Activated CD4-positive, alpha-beta T cell treated with anti-CD3 and anti-CD28 coated beads, Interleukin-2, amount 50 U/mL, for 24 hours (primary cell): Measurements from ENCODE around the gene FBRS.

Experiments
- DNase-seq, 2 donors: peaks; one replicate each; pipeline ENCODE4 v3.0.0-alpha.2; 2020; ENCODE audit warnings: low read depth in 1 of 2, low spot score in 1 of 2

Gene FBRS

DNA sequence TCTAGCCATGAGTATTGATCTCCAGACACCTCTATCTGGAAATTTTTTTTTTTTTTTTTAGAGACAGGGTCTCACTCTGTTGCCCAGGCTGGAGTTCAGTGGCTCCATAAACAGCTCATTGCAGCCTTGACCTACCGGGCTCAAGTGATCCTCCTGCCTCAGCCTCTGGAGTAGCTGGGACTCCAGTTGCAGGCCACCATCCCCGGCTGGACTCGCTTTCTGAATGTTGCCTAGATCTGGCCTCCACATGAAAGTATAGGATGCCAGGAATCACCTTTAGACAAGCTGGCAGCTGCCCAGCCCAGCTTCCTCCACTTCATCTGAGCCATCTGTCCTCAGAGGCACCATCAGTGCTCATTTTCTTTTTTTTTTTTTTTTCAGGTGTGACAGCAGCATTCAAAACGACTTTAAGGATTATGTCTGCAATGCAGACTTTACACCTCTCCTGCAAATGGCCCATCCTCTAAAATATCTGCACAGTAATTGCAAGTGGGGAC is 13.8 kb upstream of the FBRS start:
- no peak for DNase-seq

DNA sequence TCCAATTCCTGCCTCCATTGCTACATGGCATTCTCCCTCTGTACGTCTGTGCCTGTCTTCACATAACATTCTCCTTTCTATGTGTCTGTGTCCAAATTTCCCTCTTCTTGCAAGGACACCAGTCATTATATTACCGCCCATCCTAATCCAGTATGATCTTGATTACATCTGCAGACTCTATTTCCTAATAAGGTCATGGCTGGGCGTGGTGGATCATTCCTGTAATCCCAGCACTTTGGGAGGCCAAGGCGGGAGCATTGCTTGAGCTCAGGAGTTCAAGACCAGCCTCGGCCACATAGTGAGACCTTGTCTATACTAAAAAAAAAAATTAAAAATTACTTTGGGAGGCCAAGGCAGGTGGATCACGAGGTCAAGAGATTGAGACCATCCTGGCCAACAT is 12.5 kb upstream of the FBRS start:
- DNase-seq, result no peak

DNA sequence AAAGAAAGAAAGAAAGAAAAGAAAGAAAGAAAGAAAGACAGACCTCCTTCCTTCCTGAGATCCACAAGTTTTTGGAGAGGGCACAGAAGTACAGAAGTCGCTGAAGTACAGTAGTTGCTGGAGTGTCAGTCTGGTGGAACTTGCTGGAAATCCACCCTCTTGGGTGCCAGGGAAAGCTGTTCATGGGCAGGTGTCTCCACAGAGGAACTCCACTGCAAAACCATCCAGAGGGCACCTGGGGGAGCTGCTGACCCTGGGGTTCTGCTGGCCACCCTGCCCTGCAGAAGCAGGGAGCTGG is 11.0 kb upstream of the FBRS start:
- DNase-seq, result no peak

GRCh38 chr16:30649725-30650368 is 8.4 kb upstream of the FBRS start:
- no peak for DNase-seq

- DNase-seq, result peak; percentile 95 to 99
These were observed 7.7 kb upstream of the FBRS start, which contains the start of gene PRR14 for GRCh38 chr16:30650369-30651123. Gene PRR14 (plus strand): TSS chr16:30650960. CDS start chr16:30651646, 686 bp downstream.

DNA sequence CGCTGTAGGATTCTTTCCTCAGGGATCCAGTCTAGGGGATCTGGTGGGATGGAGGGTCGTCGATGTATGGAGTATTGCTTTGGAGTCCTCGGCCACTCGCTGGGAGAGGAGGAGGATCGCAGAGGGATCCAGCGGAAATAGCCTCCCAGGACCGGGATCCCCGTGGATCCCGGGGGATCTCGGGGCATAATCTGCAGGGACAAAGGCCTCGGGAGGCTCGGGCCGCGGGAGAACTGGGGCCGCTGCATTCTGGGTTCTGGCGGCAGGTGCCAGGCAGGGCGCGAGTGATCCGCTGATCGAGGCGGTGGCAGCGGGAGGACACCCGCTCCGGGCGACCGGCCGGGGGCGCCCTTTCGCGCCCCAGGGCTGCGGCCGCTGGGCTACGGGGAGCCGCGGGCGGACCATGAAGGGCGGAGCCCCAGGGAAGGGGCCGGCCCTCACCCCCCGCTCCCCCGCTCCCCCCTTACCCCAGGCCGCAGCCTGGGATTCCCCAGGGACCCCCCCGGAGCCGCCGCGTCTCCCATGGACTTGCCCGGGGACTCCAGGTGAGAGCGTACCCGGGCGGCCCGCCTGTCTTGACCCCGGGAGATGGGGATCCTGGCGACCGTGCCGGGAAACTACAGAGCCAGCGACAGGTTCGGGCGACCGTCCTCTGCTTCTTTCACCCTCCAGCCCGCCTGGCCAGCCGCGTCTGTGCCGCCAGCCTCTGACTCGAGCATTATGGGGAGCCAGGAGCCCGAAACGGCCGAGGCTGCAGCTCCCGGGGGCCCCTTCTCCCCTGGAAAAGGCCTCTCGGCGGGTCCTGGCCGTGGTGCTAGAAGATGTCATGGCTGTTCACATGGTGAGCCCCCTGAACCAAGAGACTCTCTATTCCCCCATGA is 6.9 kb upstream of the FBRS start:
- peak; percentile 52 to 68 for DNase-seq

DNA sequence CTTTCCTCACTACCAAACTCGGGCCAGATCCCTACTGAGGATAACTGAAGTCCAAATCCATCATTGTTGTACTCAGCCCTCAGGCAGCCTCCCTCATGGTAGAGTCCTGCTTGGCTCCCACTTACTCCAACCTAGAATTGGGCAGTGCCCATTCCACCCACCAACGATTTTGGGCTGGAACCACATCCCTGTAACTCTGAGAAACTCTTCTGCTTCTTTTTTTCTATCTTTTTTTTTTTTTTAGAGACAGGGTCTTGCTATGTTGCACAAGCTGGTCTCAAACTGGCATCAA is 6.3 kb upstream of the FBRS start:
- no peak for DNase-seq

GRCh38 chr16:30652718-30653117 is 5.5 kb upstream of the FBRS start:
- DNase-seq, result no peak

- no peak for DNase-seq
These were observed 3.4 kb upstream of the FBRS start for GRCh38 chr16:30654856-30655255.

DNA sequence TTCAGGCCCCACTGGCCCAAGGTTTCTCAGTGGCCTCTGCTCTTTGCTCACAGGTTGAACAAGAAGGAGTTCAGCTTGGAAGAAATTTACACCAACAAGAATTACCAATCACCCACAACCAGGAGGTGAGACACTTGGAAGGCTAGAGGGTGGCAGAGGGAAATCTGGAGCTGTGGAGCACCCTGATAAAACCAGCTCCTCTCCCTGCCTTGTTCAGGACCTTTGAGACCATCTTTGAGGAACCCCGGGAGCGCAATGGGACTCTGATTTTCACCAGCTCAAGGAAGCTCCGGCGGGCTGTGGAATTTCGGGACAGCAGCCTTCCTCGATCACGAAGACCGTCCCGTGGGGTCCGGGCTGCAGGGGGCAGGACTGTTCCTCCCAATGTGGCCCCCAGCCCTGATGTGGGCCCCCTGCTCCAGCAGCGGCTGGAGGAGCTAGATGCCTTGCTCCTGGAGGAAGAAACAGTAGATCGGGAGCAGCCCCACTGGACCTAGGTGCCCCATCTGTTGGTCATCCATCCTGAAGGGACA is 2.4 kb upstream of the FBRS start:
- DNase-seq, result no peak

DNA sequence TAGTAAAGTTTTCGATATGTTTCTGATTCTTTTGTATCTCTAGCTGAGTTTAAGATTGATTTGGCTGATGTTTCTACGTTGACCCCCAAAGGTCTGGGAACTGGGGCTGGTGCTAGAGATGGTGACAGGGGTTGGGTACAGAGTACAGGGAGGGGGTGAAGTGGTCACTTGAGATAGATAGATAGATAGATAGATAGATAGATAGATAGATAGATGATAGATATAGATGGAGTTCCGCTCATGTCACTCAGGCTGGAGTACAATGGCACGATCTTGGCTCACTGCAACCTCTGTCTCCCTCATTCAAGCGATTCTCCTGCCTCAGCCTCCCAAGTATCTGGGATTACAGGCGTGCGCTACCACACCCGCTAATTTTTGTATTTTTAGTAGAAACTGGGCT is 1.8 kb upstream of the FBRS start:
- no peak for DNase-seq

DNA sequence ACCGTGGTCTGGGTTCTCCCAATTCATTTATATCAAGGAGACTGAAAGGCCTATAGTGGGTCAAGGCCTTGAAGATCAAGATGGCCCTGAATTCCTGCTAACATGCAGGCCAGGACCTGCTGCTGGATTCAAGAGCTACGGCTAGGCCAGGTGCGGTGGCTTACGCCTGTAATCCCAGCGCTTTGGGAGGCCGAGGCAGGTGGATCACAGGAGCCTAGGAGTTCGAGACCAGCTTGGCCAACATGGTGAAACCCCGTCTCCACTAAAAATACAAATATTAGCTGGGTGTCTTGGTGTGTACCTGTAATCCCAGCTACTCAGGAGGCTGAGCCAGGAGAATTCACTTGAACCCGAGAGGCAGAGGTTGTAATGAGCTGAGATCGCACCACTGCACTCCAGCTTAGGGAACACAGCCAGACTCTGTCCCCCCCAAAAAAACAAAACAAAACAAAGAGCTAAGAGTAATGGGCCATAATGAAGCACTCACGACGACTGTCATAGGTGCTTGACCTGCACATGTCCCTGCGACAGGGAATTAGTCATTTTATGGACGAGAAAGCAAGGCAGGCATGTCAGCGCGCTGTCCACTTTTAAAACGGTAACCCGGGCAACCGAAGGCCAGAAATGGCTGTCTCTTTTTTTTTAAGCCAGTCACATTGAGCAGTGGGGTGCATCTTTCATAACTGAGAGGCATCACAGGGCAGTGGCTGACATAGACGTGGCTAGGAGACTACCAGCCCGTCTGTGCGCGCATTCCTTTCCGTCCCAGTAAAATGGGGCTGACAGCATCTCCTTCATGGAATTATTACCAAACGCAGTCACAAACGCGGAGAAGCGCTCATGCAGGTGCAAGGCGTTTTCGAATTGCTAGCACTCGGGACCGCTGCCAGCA is 1.0 kb upstream of the FBRS start:
- DNase-seq, result no peak

- peak in 1 of 2 donors; percentile 93 for DNase-seq
These were observed 688 bp downstream of the FBRS start for GRCh38 chr16:30658731-30659506.

DNA sequence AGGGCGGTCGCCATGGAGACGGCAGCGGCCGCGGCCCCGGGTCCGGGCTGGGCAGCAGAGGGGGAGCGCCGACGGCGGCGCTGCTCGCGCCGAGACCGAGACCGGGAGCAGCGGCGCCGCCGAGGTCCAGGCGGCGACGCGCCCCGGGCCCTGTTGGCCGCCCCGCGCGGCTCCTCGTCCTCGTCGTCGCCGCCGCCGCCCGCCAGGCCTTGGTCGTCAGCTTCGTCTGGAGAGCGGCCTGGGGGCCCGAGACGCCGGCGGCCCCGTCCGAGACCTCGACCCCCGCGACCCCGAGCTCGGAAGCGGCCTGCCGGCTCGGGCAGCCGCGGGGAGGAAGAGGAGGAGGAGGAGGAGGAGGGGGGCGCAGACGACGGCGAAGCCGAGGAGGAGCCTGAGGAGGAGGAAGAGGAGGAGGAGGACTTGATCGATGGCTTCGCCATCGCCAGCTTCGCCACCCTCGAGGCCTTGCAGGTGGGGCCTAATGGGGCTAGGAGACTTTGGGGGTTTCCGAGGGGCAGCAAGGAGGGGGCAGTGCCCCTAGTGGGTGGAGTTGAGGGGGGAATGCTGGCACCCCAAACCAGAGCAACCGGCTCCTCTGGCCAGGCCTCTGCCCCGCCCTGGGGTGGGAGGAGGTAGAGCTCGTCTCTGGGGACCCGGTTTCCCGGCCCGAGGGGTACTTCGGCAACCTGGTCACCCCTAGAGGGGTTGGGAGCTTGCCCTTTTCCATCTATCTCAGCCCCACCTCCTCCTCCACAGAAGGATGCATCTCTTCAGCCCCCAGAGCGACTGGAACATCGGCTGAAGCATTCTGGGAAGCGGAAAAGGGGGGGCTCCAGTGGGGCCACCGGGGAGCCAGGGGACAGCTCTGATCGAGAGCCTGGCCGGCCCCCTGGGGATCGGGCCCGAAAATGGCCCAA is 1.5 kb downstream of the FBRS start:
- peak; percentile 10 to 30 for DNase-seq

GRCh38 chr16:30660424-30661261 is 2.4 kb downstream of the FBRS start:
- DNase-seq, result peak; percentile 54 to 81

DNA sequence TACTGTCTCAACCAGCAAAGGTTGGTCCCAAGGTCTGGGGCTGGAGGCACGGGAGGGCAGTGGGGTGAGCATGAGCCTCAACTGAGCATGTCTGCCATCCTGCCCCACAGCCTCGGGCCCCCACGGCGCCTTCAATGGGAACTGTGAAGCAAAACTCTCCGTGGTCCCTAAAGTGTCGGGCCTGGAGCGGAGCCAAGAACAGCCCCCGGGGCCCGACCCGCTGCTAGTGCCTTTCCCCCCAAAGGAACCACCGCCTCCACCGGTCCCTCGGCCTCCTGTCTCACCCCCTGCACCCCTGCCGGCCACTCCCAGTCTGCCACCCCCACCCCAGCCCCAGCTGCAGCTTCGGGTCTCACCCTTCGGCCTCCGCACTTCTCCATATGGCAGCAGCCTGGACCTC is 4.2 kb downstream of the FBRS start:
- no peak for DNase-seq

GRCh38 chr16:30663038-30663437 is 4.8 kb downstream of the FBRS start:
- DNase-seq, result no peak

DNA sequence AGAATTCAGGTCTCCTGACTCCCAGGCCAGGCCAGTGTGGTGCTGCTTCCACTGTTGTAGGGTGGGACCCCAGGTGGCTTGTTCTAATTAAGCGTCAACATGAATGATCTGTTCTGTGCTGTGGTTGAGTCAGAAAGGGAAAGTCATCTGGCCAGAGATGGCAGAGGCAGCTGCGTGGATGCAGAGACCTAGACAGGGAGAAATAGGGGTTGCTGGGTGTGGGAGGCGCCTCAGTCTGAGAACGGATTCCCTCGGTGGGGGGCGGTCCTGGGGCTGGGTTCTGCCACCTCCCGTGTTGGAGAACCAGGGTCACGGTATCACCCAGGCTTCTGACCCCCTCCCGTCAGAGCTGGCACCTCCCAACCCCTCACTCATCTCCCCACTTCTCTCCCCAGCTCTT is 5.6 kb downstream of the FBRS start:
- DNase-seq, result no peak
